NCI-H1092 (cell line): ENCODE results near the gene SPTB.
A peak's percentile ranks its signal among the peaks of the same experiment; 100 is the strongest.
"Not testable (repeated sequence)": the region's sequence is repeated elsewhere in the genome, so short reads cannot be mapped to it uniquely, and the experiment has no call there.

Source experiments
- DNase-seq: peaks from one replicate; lab custom pipeline; 2025; lab: John Stamatoyannopoulos, UW

SPTB gene

DNA sequence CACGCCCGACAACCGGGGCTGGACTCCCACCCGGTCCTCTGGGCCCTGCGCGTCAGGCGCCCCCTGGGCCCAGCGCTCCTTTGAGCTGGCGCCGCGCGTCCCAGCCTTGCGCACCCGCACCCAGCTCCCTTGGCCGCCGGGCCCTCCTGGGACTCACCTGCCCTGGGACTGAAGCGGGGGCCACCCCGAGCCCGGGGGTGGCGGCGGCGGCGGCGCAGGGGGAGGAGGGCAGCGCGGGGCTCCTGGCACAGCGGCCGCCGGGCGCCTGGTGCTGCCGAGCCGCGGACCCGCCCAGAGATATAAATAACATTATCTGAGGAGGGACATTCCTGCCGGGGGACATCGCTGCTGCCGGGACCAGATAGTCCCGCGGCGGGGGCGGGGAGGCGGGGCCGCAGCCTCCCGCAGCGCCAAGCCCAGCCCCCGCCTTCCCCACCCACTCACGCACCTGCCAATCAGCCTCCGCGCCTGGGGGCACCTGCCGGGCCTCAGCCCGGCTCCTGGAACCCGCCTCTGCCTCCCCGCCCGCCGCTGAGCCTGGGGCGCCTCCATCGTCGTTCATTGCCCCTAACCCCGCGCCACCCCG is at the start of gene SPTB:
SPTB (minus strand) TSS at position 273 of the 586 bp plus-strand sequence. CDS start 56,813 bp downstream, outside the sequence.
- DNase-seq = peak; percentile 17

DNA sequence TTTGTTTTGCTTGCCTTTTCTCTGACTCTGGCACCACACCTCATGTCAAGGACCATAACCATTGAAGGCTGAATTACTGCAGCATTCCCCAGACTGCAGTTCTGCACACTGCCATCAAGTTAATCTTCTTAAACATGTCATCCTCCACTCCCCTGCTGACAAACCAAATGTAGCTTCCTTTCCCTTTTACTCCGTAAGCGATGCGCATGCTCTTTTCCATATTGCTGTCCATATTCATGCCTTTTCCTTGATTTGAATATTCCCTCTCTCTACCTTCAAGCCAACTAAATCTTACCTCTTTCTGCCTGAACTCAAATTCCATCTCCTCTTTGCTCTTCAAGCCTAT is 49.3 kb upstream of the SPTB start:
- DNase-seq = no peak

DNA sequence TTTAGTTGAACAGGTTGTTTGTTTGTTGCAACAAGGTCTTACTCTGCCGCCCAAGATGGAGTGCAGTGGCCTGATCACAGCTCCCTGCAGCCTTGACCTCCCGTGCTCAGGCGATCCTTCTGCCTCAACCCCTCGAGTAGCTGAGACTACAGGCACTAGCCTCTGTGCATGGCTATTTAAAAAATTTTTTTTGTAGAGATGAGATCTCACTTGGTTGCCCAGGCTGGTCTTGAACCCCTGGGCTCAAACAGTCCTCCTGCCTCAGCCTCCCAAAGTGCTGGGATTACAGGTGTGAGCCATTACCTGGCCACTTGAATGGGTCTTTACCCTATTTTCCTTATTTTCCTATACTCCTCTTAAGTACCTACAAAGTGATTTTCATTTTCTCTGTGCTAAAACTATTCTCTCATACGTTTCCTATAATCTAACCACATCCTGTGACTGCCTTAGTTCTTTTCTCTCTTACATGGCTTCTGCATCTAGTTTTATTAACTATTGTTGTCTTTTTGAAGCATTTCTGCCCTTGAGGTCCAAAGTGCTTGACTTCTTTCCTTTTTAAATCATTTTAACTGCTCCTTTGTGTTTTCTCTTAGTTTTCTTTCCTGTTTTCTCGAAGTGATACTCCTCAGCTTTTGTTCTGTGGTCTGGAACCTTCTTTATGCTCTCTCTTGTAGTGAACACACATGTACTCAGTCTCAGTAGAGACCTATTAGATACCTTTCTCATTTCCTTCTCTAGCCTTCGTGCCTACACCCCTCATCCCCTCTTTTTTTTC is 48.7 kb upstream of the SPTB start:
- no peak for DNase-seq

DNA sequence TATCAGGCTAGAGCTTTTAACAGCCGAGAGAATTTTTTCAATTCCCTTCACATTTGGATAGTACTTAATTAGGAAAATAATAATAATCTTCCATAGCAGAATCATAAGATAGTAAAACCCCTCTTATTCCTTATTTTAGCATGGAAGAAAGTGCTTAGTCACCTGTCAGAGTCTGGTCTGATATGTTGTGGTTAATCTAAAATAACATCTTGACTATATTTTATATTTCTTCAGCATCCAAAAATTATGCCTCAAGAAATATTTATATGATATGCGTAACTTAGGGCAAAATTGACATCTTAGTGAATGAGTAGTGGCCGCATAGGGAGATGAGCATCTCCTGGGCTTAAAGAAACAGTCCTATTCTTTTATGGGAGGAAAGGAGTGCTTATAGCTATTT is 47.3 kb upstream of the SPTB start:
- no peak for DNase-seq

DNA sequence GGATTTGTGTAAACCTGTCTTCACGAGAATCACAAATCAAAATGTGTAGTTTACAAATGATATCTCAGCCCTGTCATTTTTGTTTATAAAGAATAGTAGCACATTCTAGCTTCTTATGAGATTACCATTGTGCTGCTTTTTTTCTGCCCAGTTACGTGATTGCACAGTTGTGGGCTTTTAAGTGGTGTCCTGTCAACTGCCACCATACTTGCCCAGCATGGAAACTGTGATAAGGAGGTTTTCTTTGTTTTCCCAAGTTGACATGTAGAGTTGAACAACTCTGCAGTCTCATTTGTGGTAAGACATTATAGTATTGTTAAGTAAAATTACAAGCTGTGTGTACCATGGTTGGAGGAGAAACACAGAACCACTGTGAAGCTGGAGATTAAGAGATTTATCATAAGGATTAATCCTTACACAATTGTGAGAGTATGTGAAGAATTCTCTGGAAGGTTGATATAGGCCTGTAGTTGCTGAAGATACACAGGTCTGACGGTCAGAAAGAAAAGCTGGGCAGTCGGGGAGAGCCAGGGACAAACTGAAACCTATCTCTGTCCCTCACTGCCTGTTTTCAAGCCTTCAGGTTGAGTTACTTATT is 46.8 kb upstream of the SPTB start:
- DNase-seq = no peak

DNA sequence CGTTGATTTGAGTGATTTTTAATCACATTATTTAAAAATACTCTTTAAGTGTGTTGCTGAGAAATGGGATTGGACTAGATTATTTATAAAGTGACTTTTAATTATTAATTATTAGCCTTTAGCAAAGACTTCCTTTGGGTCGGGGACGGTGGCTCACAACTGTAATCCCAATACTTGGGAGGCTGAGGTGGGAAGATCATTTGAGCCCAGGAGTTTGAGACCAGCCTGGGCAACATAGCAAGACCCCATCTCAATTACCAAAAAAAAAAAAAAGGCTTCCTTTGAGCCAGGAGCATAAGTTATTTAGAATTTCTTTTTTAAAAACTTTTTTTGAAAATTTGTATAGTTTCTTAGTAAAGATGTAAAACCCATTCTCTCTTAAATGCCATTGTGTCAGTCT is 43.3 kb upstream of the SPTB start:
- no peak for DNase-seq

DNA sequence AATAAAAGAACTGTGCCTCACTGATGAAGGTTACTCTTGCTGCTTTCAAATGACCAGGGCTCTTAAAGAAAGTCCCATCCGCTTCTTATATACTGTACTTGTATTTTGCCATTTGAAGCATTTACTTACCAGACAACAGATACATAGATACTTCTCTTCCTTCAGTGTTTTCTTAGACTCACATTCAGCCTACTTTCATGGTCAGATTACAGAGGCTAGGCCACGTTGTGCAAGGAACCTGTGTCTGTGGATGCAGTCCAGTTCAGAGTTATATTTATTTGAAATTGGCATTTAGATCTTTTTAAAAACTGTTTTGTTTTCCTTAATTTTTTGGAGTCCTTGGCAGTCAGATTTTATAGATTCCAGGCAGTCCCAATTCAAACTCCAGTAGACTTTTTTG is 40.8 kb upstream of the SPTB start:
- no peak for DNase-seq

DNA sequence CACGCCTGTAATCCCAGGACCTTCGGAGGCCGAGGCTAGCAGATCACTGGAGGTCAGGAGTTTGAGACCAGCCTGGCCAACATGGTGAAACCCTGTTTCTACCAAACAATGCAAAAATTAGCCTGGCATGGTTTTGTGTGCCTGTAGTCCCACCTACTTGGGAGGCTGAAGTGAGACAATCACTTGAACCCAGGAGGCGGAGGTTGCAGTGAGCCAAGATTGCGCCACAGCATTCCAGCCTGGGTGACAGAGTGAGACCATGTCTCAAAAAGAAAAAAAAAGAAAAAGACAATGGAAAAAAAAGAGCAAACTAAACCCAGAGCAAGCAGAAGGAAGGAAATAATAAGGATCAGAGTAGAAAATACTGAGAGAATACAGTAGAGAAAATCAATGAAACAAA is 39.9 kb upstream of the SPTB start:
- no peak for DNase-seq

DNA sequence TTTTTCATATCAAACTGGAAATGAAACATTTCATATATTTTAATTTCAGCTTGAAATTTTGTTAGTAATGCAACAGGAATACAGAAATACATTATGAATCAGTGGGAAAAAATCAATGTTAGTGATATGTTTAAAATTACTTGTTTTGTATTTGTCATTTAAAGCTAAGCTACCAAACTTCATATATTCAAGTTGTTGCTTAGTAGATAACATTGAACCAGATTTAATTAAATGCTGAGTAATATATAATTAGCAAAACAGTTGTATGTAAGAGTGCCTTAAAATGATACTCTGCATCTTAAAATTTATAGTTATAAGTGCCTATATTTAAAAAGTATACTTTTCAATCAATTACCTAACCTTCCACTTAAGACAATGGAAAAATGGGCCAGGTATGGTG is 39.5 kb upstream of the SPTB start:
- DNase-seq = no peak

DNA sequence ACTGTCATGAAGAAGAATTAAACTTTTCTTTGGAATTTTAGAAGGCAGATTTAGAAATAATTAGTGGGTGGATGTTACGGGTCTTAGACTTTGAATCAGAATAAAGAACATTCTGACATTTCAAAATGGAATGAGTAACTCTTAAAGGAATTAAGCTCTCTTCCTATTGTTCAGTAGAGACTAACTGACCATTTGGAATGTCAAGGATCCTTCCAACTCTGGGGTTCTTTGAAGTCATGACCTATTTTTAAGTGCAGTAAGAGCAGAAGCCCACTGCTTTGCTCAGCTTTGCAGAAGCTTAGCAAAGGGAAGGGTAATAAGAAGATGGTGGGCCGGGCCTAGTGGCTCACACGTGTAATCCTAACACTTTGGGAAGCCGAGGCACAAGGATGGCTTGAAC is 38.5 kb upstream of the SPTB start:
- no peak for DNase-seq

DNA sequence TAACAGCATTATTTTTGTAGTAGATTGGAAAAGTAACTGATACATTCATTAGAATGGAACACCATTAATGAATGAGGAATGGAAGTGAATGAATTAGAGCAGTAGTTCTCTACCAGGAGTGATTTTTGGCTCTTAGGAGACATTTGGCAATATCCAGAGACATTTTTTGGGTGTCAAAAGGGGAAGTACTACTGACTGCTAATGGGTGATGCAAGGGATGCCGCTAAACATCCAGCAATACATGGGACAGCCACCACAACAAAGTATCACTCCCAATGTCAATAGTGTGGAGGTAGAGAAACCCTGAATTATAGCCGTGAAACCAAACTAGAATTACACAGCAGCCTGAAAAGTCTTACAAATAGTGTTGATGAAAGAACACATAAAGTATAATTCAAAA is 36.1 kb upstream of the SPTB start:
- no peak for DNase-seq

DNA sequence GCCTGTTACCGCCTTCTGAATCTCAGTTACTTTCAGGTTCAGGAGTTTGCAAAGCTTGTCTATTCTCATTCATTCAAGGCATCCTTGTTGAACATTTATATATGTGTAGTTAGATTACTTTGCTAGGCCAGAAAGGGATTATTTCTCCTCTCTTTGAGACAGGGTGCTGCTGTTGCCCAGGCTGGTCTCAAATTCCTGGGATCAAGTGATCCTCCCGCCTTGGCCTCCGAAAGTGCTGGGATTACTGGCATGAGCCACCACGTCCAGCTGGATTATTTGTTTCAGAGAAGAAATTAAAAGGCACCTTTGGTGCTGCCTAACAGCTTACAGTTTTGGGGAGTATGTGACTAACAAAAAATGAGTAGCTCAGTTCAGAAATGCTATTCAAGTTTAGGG is 35.3 kb upstream of the SPTB start:
- no peak for DNase-seq

DNA sequence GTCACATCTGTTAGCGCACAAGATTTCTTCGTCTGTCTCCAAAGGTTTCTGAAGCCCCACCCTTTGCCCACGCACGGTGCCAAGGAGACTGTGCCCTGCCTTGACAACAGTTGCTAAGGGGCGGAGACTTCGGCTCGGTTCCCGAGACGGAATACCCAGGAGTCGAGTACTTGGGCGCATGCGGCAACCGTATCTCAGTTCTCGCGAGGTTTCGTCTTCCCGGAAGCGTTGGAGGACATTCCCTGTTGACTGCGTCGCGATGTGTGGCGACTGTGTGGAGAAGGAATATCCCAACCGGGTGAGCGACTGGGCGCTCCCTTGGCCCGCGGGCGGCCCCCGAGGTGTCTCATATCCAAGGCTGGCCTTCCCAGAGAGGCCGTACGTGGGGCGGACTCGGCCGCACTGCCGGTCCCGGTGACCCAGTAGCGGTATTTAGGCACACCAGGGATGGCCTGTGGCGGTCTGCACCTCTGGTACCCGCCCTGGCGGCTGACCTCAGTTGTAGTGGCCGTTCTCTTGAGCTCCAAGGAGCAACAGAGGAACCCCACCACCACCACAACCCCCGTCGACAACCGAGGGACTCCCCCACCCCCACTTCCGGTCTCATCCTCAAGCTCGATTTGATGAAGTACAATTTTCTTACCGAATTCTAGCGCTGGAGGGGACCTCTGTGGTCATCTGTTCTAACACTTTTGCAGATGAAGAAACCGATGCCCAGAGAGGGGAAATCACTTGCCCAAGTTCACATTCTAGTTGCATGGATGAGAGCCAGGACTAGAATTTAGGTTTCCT is 34.7 kb upstream of the SPTB start, which contains the start of gene CHURC1:
CHURC1 (plus strand) TSS at position 219 of the 792 bp plus-strand sequence; CDS start at position 260, 41 bp downstream.
- peak; percentile 100 for DNase-seq

DNA sequence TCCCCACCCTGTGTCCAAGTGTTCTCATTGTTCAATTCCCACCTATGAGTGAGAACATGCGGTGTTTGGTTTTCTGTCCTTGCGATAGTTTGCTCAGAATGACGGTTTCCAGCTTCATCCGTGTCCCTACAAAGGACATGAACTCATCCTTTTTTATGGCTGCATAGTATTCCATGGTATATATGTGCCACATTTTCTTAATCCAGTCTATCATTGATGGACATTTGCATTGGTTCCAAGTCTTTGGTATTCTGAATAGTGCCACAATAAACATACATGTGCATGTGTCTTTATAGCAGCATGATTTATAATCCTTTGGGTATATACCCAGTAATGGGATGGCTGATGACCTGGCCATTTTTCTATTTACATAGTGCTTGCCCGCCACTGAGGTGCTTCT is 33.8 kb upstream of the SPTB start:
- not testable (repeated sequence) for DNase-seq

DNA sequence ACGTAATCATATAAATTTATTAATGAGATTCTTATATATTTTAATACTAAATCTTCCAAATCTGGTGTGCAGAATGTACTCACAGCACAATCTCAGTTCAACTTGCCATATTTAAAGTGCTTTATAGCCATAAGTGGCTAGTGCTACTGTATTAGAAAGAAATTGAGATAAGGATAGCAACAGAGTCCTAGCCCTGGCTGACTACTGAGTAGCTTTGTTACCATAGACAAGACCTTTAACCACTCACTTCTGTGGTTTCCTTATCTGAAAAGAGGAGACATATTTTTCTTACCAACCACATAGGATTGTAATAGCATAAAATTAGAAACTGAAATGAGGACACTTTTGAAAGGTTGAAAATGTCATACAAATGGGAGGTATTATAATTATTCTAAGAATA is 32.6 kb upstream of the SPTB start:
- no peak for DNase-seq

DNA sequence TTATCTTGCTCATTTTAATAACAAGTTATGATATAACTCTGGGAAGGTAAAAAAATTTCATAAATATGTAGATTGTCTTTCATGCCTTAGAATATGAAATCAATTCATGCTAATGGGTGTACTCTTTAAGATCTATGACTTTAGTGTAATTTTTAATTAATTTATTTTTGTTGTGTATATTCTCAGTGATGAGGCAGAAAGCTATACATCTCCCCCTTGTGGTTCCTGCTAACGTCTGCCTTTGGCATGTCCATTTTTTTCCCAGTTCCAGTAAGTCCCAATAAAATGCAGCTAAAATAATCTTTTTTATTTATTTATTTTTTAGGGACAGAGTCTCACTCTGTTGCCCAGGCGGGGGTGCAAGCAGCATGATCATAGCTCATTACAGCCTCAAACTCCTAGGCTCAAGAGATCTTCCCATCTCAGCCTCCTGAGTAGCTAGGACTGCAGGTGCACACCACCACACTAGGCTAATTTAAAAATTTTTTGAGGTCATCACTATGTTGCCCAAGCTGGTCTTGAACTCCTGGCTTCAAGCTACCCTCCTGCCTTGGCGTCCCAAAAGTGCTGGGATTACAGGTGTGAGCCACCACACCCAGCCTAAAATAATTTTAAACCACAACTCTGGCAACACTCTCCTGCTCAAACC is 31.3 kb upstream of the SPTB start:
- DNase-seq = no peak

DNA sequence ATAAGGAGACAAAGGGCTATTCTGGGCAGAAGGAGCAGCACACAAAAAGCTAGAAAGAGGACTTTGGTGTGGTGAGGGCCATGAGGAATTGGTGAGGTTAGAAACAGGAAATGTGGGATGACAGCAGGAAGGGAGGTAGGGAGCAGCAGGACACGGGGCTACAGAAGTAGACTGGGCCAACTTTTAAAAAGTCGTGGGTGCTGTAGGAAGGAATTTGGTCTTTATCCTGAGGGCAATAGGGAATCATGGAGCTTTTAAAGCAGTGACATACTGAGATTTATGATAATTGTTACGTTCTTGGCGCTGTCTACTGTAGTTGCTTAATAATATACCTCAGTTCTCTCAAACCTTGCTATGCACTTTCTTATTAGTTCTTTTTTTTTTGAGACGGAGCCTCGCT is 26.3 kb upstream of the SPTB start:
- DNase-seq = no peak

DNA sequence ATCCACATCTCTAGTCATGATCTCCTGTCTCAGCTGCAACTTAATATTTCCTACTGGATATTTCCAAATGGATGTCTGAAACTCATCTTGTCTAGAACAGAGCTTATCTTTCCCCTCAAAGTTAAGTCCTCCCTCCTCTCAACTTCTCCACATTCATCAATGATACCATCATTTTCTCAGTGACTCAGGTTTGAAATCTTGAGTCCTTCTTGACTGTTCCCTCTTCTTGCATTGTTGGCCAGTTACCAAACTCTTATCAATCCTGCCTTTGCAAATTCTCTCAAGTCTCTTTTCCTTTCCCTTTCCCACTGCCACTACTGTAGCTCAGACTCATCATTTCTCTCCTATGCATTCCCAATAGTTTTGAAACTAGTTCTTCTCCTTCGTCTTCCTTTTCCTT is 20.3 kb upstream of the SPTB start:
- DNase-seq = no peak

DNA sequence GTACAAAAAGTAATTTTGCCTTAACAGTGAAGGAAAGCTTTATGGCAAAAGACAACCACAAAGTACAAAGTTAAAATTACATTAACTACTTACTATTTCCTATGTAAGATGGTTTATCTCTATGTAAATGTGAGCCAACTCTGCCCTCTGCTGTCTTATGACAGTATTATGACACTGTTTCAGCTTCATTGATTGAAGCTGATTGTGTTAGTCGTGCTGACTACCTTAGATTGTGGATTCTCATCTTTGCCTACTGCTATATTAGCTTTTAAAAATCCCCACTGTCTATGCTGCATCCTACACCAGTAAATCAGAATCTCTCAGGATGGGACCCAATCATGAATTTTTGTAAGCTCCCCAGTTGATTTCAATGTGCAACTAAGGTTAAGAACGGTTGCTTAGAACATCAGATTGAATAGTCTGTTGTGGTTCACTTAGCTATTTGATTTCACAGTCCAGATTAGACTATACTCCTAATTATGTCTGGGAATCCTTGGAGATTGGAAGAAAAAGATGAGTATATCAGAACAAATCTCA is 12.2 kb upstream of the SPTB start:
- DNase-seq = peak; percentile 63

DNA sequence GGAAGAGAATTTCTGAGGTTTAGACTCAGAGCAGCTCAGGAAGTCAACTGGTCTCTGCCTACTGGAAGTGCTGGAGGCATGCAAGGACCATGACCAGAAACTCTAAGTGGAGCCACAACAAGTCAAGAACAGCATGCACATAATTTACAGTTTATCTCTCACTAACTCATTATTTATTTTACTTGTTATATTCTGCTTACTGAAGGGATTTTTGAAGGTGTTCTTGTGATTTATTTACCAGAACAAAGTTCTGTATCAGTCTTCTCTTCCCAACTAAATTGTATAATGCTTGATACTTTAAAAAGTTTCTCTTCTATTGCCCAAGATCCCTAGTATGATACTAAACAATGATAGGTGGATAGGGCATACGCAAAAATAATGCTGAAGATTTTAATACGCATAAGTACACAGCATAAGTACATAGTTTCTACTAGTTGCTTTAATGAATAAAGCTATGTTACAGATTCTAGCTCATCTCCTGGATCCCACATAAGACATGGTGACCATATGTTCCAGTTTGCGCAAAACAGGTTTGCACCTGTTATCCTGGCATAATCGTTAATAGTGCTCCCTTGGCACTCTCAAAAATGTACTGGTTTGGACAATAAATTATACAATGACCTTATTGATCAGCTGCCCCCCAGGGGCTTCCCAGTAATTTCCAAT is 11.6 kb upstream of the SPTB start:
- no peak for DNase-seq

DNA sequence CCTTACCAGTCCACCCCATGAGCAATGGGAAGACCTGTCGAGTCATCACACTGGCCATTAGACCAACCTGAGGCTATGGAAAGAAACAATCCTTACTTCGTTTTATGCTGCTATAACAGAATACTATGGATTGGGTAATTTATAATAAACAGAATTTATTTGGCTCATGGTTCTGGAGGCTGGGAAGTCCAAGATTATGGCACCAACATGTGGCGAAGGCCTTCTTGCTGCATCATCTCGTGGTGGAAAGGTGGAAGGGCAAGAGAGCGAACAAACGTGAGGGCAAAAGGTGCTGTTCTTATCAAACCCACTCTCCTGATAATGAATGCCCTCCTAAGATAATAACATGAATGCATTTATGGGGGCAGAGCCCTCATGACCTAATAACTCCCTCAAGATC is 9.6 kb upstream of the SPTB start:
- no peak for DNase-seq
